ENCODE data around the gene HPCAL1.

DNA sequence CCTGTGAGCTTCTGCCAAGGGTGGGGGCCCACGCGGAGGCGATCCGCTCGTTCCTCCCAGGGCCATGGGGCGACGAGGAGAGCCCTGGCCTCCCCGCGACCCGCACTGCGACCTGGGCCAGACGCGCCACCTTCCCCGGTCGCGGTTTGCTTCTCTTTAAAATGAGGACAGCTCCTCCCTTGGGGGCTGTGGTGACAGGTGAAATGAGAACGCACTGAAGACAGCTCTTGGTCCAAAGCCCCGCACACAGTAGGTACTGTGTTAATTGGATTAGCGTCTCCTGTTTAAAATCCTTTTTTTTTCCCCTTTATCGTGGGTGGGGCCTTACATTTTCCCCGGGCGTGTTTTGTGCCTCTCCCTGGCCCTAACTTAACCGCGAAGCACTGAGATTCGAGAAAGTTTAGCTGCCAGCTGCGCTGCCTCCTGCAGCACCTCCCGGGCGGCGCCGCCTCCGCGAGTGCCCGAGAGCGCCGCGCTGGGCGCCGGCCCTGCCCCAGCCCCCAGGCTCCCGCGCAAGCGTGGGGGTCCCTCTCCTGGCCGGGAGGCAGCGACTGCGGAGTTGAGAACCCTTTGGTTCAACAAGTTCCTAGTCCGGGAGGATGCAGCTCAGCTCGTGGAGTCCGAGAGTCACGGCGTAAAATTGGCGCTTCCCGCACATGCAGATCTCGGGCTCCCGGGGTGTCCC lies 1.1 kb downstream of the HPCAL1 start:
- TF ChIP-seq, protein P1, sequence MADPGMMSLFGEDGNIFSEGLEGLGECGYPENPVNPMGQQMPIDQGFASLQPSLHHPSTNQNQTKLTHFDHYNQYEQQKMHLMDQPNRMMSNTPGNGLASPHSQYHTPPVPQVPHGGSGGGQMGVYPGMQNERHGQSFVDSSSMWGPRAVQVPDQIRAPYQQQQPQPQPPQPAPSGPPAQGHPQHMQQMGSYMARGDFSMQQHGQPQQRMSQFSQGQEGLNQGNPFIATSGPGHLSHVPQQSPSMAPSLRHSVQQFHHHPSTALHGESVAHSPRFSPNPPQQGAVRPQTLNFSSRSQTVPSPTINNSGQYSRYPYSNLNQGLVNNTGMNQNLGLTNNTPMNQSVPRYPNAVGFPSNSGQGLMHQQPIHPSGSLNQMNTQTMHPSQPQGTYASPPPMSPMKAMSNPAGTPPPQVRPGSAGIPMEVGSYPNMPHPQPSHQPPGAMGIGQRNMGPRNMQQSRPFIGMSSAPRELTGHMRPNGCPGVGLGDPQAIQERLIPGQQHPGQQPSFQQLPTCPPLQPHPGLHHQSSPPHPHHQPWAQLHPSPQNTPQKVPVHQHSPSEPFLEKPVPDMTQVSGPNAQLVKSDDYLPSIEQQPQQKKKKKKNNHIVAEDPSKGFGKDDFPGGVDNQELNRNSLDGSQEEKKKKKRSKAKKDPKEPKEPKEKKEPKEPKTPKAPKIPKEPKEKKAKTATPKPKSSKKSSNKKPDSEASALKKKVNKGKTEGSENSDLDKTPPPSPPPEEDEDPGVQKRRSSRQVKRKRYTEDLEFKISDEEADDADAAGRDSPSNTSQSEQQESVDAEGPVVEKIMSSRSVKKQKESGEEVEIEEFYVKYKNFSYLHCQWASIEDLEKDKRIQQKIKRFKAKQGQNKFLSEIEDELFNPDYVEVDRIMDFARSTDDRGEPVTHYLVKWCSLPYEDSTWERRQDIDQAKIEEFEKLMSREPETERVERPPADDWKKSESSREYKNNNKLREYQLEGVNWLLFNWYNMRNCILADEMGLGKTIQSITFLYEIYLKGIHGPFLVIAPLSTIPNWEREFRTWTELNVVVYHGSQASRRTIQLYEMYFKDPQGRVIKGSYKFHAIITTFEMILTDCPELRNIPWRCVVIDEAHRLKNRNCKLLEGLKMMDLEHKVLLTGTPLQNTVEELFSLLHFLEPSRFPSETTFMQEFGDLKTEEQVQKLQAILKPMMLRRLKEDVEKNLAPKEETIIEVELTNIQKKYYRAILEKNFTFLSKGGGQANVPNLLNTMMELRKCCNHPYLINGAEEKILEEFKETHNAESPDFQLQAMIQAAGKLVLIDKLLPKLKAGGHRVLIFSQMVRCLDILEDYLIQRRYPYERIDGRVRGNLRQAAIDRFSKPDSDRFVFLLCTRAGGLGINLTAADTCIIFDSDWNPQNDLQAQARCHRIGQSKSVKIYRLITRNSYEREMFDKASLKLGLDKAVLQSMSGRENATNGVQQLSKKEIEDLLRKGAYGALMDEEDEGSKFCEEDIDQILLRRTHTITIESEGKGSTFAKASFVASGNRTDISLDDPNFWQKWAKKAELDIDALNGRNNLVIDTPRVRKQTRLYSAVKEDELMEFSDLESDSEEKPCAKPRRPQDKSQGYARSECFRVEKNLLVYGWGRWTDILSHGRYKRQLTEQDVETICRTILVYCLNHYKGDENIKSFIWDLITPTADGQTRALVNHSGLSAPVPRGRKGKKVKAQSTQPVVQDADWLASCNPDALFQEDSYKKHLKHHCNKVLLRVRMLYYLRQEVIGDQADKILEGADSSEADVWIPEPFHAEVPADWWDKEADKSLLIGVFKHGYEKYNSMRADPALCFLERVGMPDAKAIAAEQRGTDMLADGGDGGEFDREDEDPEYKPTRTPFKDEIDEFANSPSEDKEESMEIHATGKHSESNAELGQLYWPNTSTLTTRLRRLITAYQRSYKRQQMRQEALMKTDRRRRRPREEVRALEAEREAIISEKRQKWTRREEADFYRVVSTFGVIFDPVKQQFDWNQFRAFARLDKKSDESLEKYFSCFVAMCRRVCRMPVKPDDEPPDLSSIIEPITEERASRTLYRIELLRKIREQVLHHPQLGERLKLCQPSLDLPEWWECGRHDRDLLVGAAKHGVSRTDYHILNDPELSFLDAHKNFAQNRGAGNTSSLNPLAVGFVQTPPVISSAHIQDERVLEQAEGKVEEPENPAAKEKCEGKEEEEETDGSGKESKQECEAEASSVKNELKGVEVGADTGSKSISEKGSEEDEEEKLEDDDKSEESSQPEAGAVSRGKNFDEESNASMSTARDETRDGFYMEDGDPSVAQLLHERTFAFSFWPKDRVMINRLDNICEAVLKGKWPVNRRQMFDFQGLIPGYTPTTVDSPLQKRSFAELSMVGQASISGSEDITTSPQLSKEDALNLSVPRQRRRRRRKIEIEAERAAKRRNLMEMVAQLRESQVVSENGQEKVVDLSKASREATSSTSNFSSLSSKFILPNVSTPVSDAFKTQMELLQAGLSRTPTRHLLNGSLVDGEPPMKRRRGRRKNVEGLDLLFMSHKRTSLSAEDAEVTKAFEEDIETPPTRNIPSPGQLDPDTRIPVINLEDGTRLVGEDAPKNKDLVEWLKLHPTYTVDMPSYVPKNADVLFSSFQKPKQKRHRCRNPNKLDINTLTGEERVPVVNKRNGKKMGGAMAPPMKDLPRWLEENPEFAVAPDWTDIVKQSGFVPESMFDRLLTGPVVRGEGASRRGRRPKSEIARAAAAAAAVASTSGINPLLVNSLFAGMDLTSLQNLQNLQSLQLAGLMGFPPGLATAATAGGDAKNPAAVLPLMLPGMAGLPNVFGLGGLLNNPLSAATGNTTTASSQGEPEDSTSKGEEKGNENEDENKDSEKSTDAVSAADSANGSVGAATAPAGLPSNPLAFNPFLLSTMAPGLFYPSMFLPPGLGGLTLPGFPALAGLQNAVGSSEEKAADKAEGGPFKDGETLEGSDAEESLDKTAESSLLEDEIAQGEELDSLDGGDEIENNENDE (IDR thresholded peaks at IDR 0.05; ENCODE audit: insufficient replicate concordance, low read length): no peak
- TF ChIP-seq EP300 (IDR thresholded peaks at IDR 0.05; ENCODE audit: borderline replicate concordance in 1 of 2, low read depth in 2 of 2, low read length in 2 of 2) (no peak), TBP (IDR thresholded peaks at IDR 0.05; ENCODE audit: low read depth, low read length) (no peak), POLR2A (IDR thresholded peaks at IDR 0.05; ENCODE audit: control extremely low read depth in 1 of 2, low read depth in 2 of 2, low read length in 2 of 2) (no peak)
- TF ChIP-seq, protein P2, sequence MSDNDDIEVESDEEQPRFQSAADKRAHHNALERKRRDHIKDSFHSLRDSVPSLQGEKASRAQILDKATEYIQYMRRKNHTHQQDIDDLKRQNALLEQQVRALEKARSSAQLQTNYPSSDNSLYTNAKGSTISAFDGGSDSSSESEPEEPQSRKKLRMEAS (IDR thresholded peaks at IDR 0.05): no peak
- TF ChIP-seq, protein P3, sequence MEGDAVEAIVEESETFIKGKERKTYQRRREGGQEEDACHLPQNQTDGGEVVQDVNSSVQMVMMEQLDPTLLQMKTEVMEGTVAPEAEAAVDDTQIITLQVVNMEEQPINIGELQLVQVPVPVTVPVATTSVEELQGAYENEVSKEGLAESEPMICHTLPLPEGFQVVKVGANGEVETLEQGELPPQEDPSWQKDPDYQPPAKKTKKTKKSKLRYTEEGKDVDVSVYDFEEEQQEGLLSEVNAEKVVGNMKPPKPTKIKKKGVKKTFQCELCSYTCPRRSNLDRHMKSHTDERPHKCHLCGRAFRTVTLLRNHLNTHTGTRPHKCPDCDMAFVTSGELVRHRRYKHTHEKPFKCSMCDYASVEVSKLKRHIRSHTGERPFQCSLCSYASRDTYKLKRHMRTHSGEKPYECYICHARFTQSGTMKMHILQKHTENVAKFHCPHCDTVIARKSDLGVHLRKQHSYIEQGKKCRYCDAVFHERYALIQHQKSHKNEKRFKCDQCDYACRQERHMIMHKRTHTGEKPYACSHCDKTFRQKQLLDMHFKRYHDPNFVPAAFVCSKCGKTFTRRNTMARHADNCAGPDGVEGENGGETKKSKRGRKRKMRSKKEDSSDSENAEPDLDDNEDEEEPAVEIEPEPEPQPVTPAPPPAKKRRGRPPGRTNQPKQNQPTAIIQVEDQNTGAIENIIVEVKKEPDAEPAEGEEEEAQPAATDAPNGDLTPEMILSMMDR (IDR thresholded peaks at IDR 0.05; ENCODE audit: control extremely low read depth in 1 of 3, insufficient read depth in 1 of 3, low read depth in 1 of 3, low read length in 3 of 3): peak in 1 of 3 experiments; percentile 24; a peak in 1 of 4 replicates
